ENCODE results near the gene PRDX4. TPM values are rescaled to one million over a fixed set of nuclear protein-coding genes. Genes with fewer than 3 reads are reported as not detected.

Gene PRDX4
- total RNA-seq, 1 experiment from 2014 or later: 155 TPM

GRCh38 chrX:23633834-23634580 is 33.3 kb upstream of the PRDX4 start:
- Histone ChIP-seq H3K36me3 (ENCODE audit: insufficient read depth, low read length, poor library complexity, severe bottlenecking) (no peaks in the 10 kb centered on the region), H3K4me3 (ENCODE audit: low read depth, low read length, poor library complexity, severe bottlenecking) (no peak overlapping the region), H3K27me3 (replicated peaks; ENCODE audit: insufficient read depth, low read depth, low read length, poor library complexity) (no peaks in the 10 kb centered on the region), H3K27ac (ENCODE audit: low read depth, low read length, poor library complexity, severe bottlenecking) (no peak overlapping the region), H3K9me3 (ENCODE audit: low read depth, low read length, poor library complexity, severe bottlenecking) (no peaks in the 10 kb centered on the region), H3K4me1 (ENCODE audit: insufficient read depth, low read length, poor library complexity, severe bottlenecking) (no peaks in the 10 kb centered on the region)
- POLR2A ChIA-PET (ENCODE audit: low non-redundant PET): no interaction called here
- TF ChIP-seq EZH2 (IDR thresholded peaks at IDR 0.05; ENCODE audit: borderline replicate concordance, low read depth, low read length, poor library complexity, severe bottlenecking) (no peak), CTCF (conservative IDR thresholded peaks at IDR 0.05; ENCODE audit: low read depth, low read length) (0 out of 2 replicates have a peak, but pooled peaks have one; percentile 29)
- intact Hi-C loops (cut with micrococcal nuclease; ENCODE audit: unreplicated experiment): no loop called here
- CTCF ChIA-PET: no interaction called here
- no TSS peak for BruUV-seq (replicated peaks)
- peak; percentile 5 for DNase-seq (ENCODE audit: low spot score)

DNA sequence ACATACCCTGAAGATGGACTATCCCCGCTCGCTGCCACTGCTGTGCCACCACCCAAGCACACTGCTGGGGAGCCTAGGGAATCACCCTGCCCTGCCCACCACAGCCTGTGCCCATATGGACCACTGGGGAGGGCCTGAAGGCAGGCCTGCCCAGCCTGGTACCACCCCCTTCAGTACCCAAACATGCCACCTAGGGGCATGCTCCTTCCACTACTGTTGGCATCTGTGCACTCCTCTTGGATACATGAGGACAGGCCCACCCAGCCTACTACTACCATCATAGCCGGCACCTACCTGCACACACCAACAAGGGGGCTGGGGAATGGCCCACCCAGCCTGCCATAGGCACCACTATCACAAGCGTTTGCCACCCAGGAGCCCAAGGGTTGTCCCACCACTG is 30.1 kb upstream of the PRDX4 start:
- CTCF ChIA-PET: no interaction called here
- DNase-seq (ENCODE audit: low spot score): no peak
- Histone ChIP-seq H3K4me3 (ENCODE audit: low read depth, low read length, poor library complexity, severe bottlenecking) (no peak overlapping the region), H3K36me3 (ENCODE audit: insufficient read depth, low read length, poor library complexity, severe bottlenecking) (no peaks in the 10 kb centered on the region), H3K4me1 (ENCODE audit: insufficient read depth, low read length, poor library complexity, severe bottlenecking) (no peaks in the 10 kb centered on the region), H3K27ac (ENCODE audit: low read depth, low read length, poor library complexity, severe bottlenecking) (no peak overlapping the region), H3K27me3 (replicated peaks; ENCODE audit: insufficient read depth, low read depth, low read length, poor library complexity) (no peaks in the 10 kb centered on the region), H3K9me3 (ENCODE audit: low read depth, low read length, poor library complexity, severe bottlenecking) (no peaks in the 10 kb centered on the region)
- intact Hi-C loops (cut with micrococcal nuclease; ENCODE audit: unreplicated experiment): no loop called here
- TF ChIP-seq CTCF (conservative IDR thresholded peaks at IDR 0.05; ENCODE audit: low read depth, low read length): no peak
- TF ChIP-seq EZH2 (IDR thresholded peaks at IDR 0.05; ENCODE audit: borderline replicate concordance, low read depth, low read length, poor library complexity, severe bottlenecking): no peak
- POLR2A ChIA-PET (ENCODE audit: low non-redundant PET): no interaction called here
- no TSS peak for BruUV-seq (replicated peaks)

- Histone ChIP-seq H3K9me3 (ENCODE audit: low read depth, low read length, poor library complexity, severe bottlenecking) (no peaks in the 10 kb centered on the region), H3K36me3 (ENCODE audit: insufficient read depth, low read length, poor library complexity, severe bottlenecking) (no peaks in the 10 kb centered on the region), H3K4me1 (ENCODE audit: insufficient read depth, low read length, poor library complexity, severe bottlenecking) (no peaks in the 10 kb centered on the region), H3K27me3 (replicated peaks; ENCODE audit: insufficient read depth, low read depth, low read length, poor library complexity) (no peaks in the 10 kb centered on the region), H3K27ac (ENCODE audit: low read depth, low read length, poor library complexity, severe bottlenecking) (no peak overlapping the region), H3K4me3 (ENCODE audit: low read depth, low read length, poor library complexity, severe bottlenecking) (no peak overlapping the region)
- no TSS peak for BruUV-seq (replicated peaks)
- intact Hi-C loops (cut with micrococcal nuclease; ENCODE audit: unreplicated experiment): no loop called here
- ChIA-PET CTCF (no interaction called here), POLR2A (ENCODE audit: low non-redundant PET) (no interaction called here)
- DNase-seq (ENCODE audit: low spot score): no peak
- no peak for TF ChIP-seq CTCF (conservative IDR thresholded peaks at IDR 0.05; ENCODE audit: low read depth, low read length)
- no peak for TF ChIP-seq EZH2 (IDR thresholded peaks at IDR 0.05; ENCODE audit: borderline replicate concordance, low read depth, low read length, poor library complexity, severe bottlenecking)
Observed at GRCh38 chrX:23643020-23643419, 24.3 kb upstream of the PRDX4 start.
